Left lung (tissue), 10 donors: ENCODE data around the gene CRX. TPM values are rescaled to one million over a fixed set of nuclear protein-coding genes. Genes with fewer than 3 reads are reported as not detected.
A peak's percentile ranks its signal among the peaks of the same experiment; 100 is the strongest.
"Not testable (repeated sequence)": the region's sequence is repeated elsewhere in the genome, so short reads cannot be mapped to it uniquely, and the experiment has no call there.

Source experiments
- ATAC-seq: fragments of 200-7000 bp; cut with Tn5 transposase; one replicate; pipeline ENCODE4 v1.9.1; 2020; ENCODE audit warnings: moderate library complexity
- DNase-seq, 4 donors: peaks; one replicate each; pipeline ENCODE4 v3.0.0-alpha.2; 2013 to 2020
- H3K27ac ChIP-seq, 2 donors: fragments of 200-600 bp; sonication (generic) in 1 of 2; one replicate each; pipeline versions ENCODE4 v1.5.0 to v1.8.0; 2020 to 2021
- H3K27me3 ChIP-seq, 2 donors: fragments of 200-600 bp; sonication (generic) in 1 of 2; one replicate each; pipeline versions ENCODE4 v1.5.0 to v1.8.0; 2020 to 2021
- H3K36me3 ChIP-seq, 2 donors: fragments of 200-600 bp; sonication (generic) in 1 of 2; one replicate each; pipeline versions ENCODE4 v1.5.0 to v1.8.0; 2020 to 2021
- H3K4me1 ChIP-seq, 2 donors: fragments of 200-600 bp; one replicate each; pipeline ENCODE4 v1.8.0; 2021
- H3K4me3 ChIP-seq, 2 donors: fragments of 200-600 bp; sonication (generic) in 1 of 2; one replicate each; pipeline versions ENCODE4 v1.5.0 to v1.8.0; 2020 to 2021; ENCODE audit warnings: mild to moderate bottlenecking in 1 of 2
- H3K9me3 ChIP-seq, 2 donors: fragments of 200-600 bp; sonication (generic) in 1 of 2; one replicate each; pipeline versions ENCODE4 v1.5.0 to v1.8.0; 2020 to 2021
- CTCF ChIP-seq, 2 donors: fragments of 200-600 bp; sonication (generic) in 1 of 2; IDR thresholded peaks; one replicate each; pipeline versions ENCODE4 v1.5.0 to v1.8.0; 2021; ENCODE audit warnings: antibody characterized with exemption in 2 of 2
- intact Hi-C, 2 donors: fragments of 100-400 bp; cut with DNase I; formaldehyde crosslinking; loops; one replicate each; pipeline versions ENCODE4 v1.11.2 to v1.14.2; 2022
- polyA plus RNA-seq, 6 donors: library from polyadenylated mRNA; unstranded; fragments of 120-200 nt; gene quantifications; one replicate each; pipeline ENCODE4 v1.2.1, GENCODE V29; 2013; ENCODE audit not compliant: insufficient read length in 6 of 6
- total RNA-seq, 2 donors: library from RNA; stranded (reverse); fragmentation: NEBNext Ultra II Directional; extraction: Animal tissue kit (Norgen Biotek cat#: 25700); gene quantifications; one replicate each; pipeline ENCODE4 v1.2.1, GENCODE V29; 2021
- donor health status: DM: no; HTN: yes; CAD: no.
- donor health status: DM: no; HTN: no; CAD: no.

CRX gene
- total and polyA plus RNA-seq, 8 donors: 0.07 to 0.14 (median 0.07) TPM; not detected in 2

- H3K36me3 ChIP-seq: peaks cover 0 to 39% of the 10 kb centered on the region in 2 donors
- no peak for TF ChIP-seq CTCF (IDR thresholded peaks at IDR 0.05)
- H3K27me3 ChIP-seq: no peaks in the 10 kb centered on the region
- peak overlapping the region; percentile 94 to 98 for H3K27ac ChIP-seq
- intact Hi-C loops: loop anchor here in 1 of 2 donors (10.0 kb wide), 1 partner anchor 65 kb away; the partner anchor contains the start of gene EHD2
- ATAC-seq (peak; percentile 25), DNase-seq (peak in 1 of 4 donors; percentile 60)
- H3K4me1 ChIP-seq: peaks cover 29 to 31% of the 10 kb centered on the region in 2 donors
- peak overlapping the region; percentile 74 to 92 for H3K4me3 ChIP-seq
- no peaks in the 10 kb centered on the region for H3K9me3 ChIP-seq
Observed at GRCh38 chr19:47779524-47780214, 42.1 kb upstream of the CRX start.

- H3K4me3 ChIP-seq: peak overlapping the region; percentile 74 to 92
- DNase-seq (no peak), ATAC-seq (no peak)
- TF ChIP-seq CTCF (IDR thresholded peaks at IDR 0.05): no peak
- peak overlapping the region; percentile 94 to 98 for H3K27ac ChIP-seq
- H3K27me3 ChIP-seq: no peaks in the 10 kb centered on the region
- intact Hi-C loops: loop anchor here in 1 of 2 donors (10.0 kb wide), 1 partner anchor 65 kb away; the partner anchor contains the start of gene EHD2
- H3K36me3 ChIP-seq: peaks cover 0 to 44% of the 10 kb centered on the region in 2 donors
- H3K4me1 ChIP-seq: peaks cover 29 to 31% of the 10 kb centered on the region in 2 donors
- no peaks in the 10 kb centered on the region for H3K9me3 ChIP-seq
Observed at GRCh38 chr19:47780215-47780551, 41.6 kb upstream of the CRX start.

GRCh38 chr19:47781590-47782262, 40.0 kb upstream of the CRX start:
- TF ChIP-seq CTCF (IDR thresholded peaks at IDR 0.05): no peak
- H3K27me3 ChIP-seq: no peaks in the 10 kb centered on the region
- H3K36me3 ChIP-seq: peaks cover 0 to 60% of the 10 kb centered on the region in 2 donors
- peaks cover 26 to 31% of the 10 kb centered on the region in 2 donors for H3K4me1 ChIP-seq
- no peaks in the 10 kb centered on the region for H3K9me3 ChIP-seq
- no peak overlapping the region for H3K4me3 ChIP-seq
- no peak for DNase-seq
- H3K27ac ChIP-seq: peak overlapping the region in 1 of 2 donors; percentile 9
- ATAC-seq: no peak
- intact Hi-C loops: loop anchor here in 1 of 2 donors (10.0 kb wide), 1 partner anchor 67 kb away; the partner anchor contains the start of gene EHD2

GRCh38 chr19:47786566-47786965, 35.2 kb upstream of the CRX start:
- Histone ChIP-seq H3K4me1 (peaks cover 4 to 7% of the 10 kb centered on the region in 2 donors), H3K27me3 (no peaks in the 10 kb centered on the region), H3K27ac (no peak overlapping the region), H3K4me3 (no peak overlapping the region), H3K36me3 (peaks cover 0 to 55% of the 10 kb centered on the region in 2 donors), H3K9me3 (no peaks in the 10 kb centered on the region)
- ATAC-seq: no peak
- intact Hi-C loops: loop anchor here in 1 of 2 donors (10.0 kb wide), 1 partner anchor 72 kb away; the partner anchor contains the start of gene EHD2
- DNase-seq: no peak
- no peak for TF ChIP-seq CTCF (IDR thresholded peaks at IDR 0.05)

- H3K36me3 ChIP-seq: peaks cover 0 to 49% of the 10 kb centered on the region in 2 donors
- intact Hi-C loops: loop anchor here in 1 of 2 donors (10.0 kb wide), 1 partner anchor 73 kb away; the partner anchor contains the start of gene EHD2
- H3K9me3 ChIP-seq, H3K4me1 ChIP-seq, ATAC-seq, H3K4me3 ChIP-seq, H3K27ac ChIP-seq, H3K27me3 ChIP-seq, DNase-seq: not testable (repeated sequence)
Observed at GRCh38 chr19:47787307-47787706, 34.4 kb upstream of the CRX start.

- not testable (repeated sequence) for H3K9me3 ChIP-seq, DNase-seq, H3K4me1 ChIP-seq, H3K27me3 ChIP-seq, ATAC-seq, H3K4me3 ChIP-seq, H3K27ac ChIP-seq
- intact Hi-C loops: loop anchor here in 1 of 2 donors (10.0 kb wide), 1 partner anchor 75 kb away; the partner anchor contains the start of gene EHD2
- peaks cover 0 to 24% of the 10 kb centered on the region in 2 donors for H3K36me3 ChIP-seq
Observed at GRCh38 chr19:47789811-47790210, 31.9 kb upstream of the CRX start.
